ENCODE results near the gene GALNS.

The GALNS gene

DNA sequence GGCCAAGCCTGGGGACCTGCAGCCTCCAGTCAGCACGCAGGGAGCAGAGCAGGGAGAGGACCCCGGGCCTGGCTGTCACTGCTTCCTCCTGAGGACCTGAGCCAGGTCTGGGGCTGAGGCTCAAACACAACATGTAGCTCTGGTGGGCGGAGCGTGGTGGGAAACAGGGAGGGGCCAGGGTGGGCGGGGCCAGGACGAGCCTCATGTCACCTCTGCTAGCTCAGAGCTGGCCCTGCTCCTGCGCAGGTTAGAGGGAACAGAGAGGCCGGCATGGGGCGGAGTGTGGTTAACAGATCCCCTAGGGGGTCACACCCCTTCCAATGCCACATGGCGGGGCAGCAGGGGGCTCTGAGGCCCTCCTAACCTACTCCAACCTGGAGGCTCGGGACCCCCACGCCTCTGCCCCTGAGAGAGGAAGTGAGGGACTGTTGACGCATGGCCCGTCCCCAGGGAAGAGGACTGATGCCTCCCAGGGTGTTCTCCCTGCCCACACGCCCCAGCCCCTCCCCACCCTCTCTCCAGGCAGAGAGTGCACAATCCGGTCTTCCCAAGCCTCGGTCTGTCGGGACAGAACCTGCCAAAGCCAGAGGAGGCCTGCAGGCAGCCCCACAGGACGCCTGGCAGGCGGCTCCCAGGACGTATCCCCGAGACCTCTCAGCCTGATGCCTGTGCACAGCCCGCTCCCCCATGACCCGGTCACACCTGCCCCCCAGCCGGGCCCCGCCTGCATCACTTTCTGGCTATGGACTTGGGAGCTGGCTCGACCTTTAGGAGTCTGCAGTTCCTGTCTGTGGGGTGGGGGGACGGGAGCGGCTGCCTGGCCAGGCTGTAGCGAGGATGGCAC is 86.9 kb downstream of the GALNS start:
- no peak for DNase-seq (ENCODE audit: low read depth)

DNA sequence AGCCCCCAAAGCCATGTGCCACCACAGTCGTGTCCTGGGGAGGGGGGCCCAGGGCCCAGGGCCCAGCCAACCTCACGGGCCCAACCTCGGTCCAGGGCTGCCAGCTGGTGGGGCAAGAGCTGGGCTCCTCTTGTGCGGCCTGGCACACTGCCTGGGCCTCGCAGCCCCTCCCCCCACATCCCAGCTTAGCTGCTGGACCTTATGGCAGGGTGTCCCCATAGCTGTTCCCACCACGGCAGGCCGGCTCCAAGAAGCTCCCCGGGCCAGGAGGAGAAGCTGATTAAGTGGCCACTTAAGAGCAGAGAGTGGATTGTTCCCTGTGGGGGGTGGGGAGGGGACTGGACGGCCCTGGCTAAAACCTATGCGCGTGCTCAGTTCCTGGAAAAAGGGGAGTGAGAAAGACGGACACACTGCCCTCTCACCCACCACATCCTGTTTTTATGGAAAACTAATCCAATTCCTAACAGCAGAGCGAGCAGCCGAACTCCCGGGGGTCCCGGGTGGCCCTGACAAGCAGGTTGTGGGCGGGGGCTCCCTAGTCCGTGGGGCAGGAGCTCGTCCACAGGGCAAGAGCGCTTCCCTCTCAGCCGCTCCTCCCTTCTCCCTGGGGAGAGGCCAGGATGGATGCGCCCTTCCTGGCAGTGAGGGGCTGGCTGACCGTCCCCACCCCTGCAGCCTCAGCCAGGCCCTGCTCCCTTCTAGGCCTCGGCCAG is 88.5 kb downstream of the GALNS start:
- no peak for DNase-seq (ENCODE audit: low read depth)

- no peak for DNase-seq (ENCODE audit: low read depth)
Measured at GRCh38 chr16:88767546-88768070, 89.1 kb downstream of the GALNS start.

GRCh38 chr16:88766975-88767374 is 89.8 kb downstream of the GALNS start:
- no peak for DNase-seq (ENCODE audit: low read depth)

- no peak for DNase-seq (ENCODE audit: low read depth)
Measured at GRCh38 chr16:88764913-88765349, 91.8 kb downstream of the GALNS start.

GRCh38 chr16:88764080-88764479 is 92.7 kb downstream of the GALNS start:
- no peak for DNase-seq (ENCODE audit: low read depth)
